D721Med (cell line): ENCODE results near the gene CDK14.

ENCODE experiments used
- DNase-seq: peaks from one replicate; pipeline ENCODE4 v3.0.0; 2011; ENCODE audit warnings: low spot score; ENCODE audit not compliant: insufficient read length
- FAIRE-seq: peaks from 2 replicates; lab custom pipeline; 2011; peaks lifted over from hg19 to GRCh38; lab: Jason Lieb, UNC
- TF ChIP-seq, protein P1 (sequence below): IDR thresholded peaks from 2 replicates; pipeline ENCODE4 v1.5.1; 2012; ENCODE audit warnings: mild to moderate bottlenecking, control low read depth; ENCODE audit not compliant: insufficient read depth; ENCODE audit errors: missing control alignments

Gene CDK14

DNA sequence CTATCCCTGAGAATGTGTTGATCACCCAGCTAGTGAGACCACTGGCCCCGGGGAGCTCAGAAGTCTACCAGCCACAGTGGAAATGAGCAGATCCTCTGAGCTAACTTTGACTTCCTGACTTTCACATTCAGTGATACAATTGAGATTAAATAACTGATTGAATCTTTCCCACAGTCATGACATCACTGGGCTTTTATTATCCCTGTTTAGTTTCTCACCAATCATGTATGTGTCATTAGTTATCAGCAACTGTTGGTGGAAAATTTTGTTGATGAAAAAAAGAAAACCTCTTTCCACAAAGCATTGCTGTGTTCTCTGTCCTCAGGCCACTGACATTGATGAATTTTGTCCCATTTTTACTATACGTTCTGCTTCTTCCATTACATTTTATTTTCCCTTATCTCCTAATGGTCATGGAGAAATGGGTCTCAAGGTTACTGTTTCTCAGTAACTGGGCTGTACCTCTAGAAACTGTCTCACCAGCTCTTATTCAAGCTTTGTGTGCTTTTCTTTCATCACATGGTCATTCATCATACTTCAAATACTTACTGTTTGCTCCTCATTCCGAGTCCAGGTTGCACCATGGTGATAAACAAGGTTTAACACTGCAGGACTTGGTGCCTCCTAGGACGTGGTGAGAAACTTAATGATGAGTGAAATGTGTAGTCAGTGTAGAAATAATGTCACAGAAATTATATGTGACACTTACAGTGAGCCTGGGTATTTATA, 304.7 kb downstream of the CDK14 start:
- FAIRE-seq: peak; percentile 68
- DNase-seq: no peak
- TF ChIP-seq, protein P1, sequence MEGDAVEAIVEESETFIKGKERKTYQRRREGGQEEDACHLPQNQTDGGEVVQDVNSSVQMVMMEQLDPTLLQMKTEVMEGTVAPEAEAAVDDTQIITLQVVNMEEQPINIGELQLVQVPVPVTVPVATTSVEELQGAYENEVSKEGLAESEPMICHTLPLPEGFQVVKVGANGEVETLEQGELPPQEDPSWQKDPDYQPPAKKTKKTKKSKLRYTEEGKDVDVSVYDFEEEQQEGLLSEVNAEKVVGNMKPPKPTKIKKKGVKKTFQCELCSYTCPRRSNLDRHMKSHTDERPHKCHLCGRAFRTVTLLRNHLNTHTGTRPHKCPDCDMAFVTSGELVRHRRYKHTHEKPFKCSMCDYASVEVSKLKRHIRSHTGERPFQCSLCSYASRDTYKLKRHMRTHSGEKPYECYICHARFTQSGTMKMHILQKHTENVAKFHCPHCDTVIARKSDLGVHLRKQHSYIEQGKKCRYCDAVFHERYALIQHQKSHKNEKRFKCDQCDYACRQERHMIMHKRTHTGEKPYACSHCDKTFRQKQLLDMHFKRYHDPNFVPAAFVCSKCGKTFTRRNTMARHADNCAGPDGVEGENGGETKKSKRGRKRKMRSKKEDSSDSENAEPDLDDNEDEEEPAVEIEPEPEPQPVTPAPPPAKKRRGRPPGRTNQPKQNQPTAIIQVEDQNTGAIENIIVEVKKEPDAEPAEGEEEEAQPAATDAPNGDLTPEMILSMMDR: no peak

GRCh38 chr7:90903841-90904240, 307.7 kb downstream of the CDK14 start:
- TF ChIP-seq, protein P1: no peak
- DNase-seq (no peak), FAIRE-seq (no peak)

- TF ChIP-seq, protein P1: no peak
- DNase-seq: no peak
- FAIRE-seq: no peak
These were observed 314.0 kb downstream of the CDK14 start for GRCh38 chr7:90910136-90910535.

DNA sequence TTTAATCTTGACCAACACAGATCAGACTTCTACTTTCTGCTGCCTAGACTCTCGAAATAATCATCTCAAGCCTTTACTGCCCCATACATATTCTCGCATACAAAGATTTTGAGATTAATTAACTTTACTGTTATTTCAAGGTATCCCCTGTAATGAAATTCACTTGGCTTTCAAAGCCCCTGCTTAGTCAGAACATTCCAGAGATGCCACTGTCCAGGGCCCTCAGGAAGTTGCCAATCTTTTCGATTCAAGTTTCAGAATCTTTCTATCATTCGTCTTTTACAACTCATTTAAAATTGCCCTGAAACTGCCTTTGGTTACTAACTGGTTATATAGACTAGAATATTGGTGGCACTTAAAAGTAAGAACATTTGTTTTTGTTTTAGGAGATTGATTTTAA, 320.2 kb downstream of the CDK14 start:
- no peak for FAIRE-seq
- TF ChIP-seq, protein P1: no peak
- DNase-seq: no peak

- no peak for DNase-seq
- TF ChIP-seq, protein P1: no peak
- no peak for FAIRE-seq
These were observed 321.4 kb downstream of the CDK14 start for GRCh38 chr7:90917539-90917938.

DNA sequence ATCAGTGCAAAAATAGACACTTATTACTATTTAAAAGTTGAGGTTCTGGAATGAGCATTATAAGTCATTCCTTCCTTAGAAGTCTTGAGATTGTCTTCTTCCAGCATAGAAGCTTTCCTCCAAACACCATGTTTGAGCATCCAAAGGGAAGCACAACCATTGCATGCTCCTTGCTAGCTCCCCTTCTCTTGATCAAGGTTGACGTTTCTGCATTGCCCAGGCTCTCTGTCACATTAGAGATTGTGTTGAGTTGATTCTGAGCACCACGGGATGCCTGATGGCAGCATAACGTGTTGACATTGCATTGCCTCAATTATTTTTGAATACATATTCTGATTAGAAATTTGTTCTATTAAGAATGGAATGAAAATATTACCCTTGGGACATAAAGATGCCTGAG, 322.2 kb downstream of the CDK14 start:
- DNase-seq (no peak), FAIRE-seq (no peak)
- TF ChIP-seq, protein P1: no peak

DNA sequence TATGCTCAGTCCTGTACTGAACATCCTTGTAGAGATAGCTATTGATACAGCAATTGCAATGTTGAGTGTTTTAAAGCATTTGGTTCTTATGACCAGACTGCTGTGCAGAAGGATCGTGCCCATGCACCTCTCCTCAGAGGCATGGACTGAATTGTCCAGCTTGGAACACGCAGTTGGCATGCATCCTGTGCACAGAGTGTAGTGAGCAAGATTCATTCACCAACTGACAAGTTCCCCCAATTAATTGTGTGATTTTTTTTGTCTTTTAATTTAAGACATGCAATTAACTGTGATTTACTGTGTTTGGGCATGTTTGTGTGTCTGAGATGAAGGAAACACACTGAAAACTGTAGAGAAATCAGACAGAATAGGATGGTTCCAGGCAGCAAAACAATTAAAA, 323.7 kb downstream of the CDK14 start:
- DNase-seq (no peak), FAIRE-seq (no peak)
- TF ChIP-seq, protein P1: no peak
